Smooth muscle cell (in vitro differentiated cells): ENCODE data around the gene ZYX. TPM values are rescaled to one million over a fixed set of nuclear protein-coding genes. Genes with fewer than 3 reads are reported as not detected.

ENCODE experiments used
- DNase-seq: peaks from one replicate; lab custom pipeline; 2025; ENCODE audit not compliant: unreplicated experiment; lab: John Stamatoyannopoulos, UW
- H2AFZ ChIP-seq: fragments of 200-600 bp; sonication (generic); 2 replicates; pipeline ENCODE4 v1.6.0; 2016; ENCODE audit warnings: antibody characterized with exemption, low read depth, mild to moderate bottlenecking
- H3F3A ChIP-seq: fragments of 200-600 bp; sonication (generic); 2 replicates; pipeline ENCODE4 v1.6.0; 2017; ENCODE audit warnings: antibody characterized with exemption, low read depth
- H3K27ac ChIP-seq: fragments of 200-600 bp; sonication (generic); 2 replicates; pipeline ENCODE4 v1.5.1; 2016; ENCODE audit warnings: low read depth, mild to moderate bottlenecking
- H3K27me3 ChIP-seq: fragments of 200-600 bp; sonication (generic); 2 replicates; pipeline ENCODE4 v1.6.1; 2016; ENCODE audit warnings: low read depth, mild to moderate bottlenecking
- H3K36me3 ChIP-seq: fragments of 200-600 bp; sonication (generic); 2 replicates; pipeline ENCODE4 v1.5.1; 2016; ENCODE audit warnings: low read depth
- H3K4me1 ChIP-seq: fragments of 200-600 bp; sonication (generic); 2 replicates; pipeline ENCODE4 v1.5.1; 2016; ENCODE audit warnings: low read depth
- H3K4me2 ChIP-seq: fragments of 200-600 bp; sonication (generic); 2 replicates; pipeline ENCODE4 v1.6.0; 2016; ENCODE audit warnings: mild to moderate bottlenecking
- H3K4me3 ChIP-seq: fragments of 200-600 bp; sonication (generic); 2 replicates; pipeline ENCODE4 v1.5.1; 2016; ENCODE audit warnings: mild to moderate bottlenecking
- H3K79me2 ChIP-seq: fragments of 200-600 bp; sonication (generic); 2 replicates; pipeline ENCODE4 v1.6.0; 2016; ENCODE audit warnings: low read depth, mild to moderate bottlenecking
- H3K9ac ChIP-seq: fragments of 200-600 bp; sonication (generic); 2 replicates; pipeline ENCODE4 v1.6.0; 2016; ENCODE audit warnings: low read depth
- H3K9me3 ChIP-seq: fragments of 200-600 bp; sonication (generic); replicated peaks from 2 replicates; pipeline ENCODE4 v1.5.1; 2016; ENCODE audit warnings: low read depth
- H4K20me1 ChIP-seq: fragments of 200-600 bp; sonication (generic); 2 replicates; pipeline ENCODE4 v1.6.0; 2016; ENCODE audit warnings: low read depth
- whole genome bisulfite sequencing: methylation state at CpG from one replicate; pipeline ENCODE4 v1.1.7; 2016; ENCODE audit warnings: low lambda C conversion rate; 5-methylcytosine and 5-hydroxymethylcytosine counted together
- polyA plus RNA-seq: library from polyadenylated mRNA; unstranded; fragments of >200 nt; fragmentation: Nextera tagmentation; extraction: Ambion mirVana; gene quantifications from 2 replicates; pipeline ENCODE4 v1.2.1, GENCODE V29; 2016
- total RNA-seq: library from RNA; depleted of rRNA; stranded (reverse); fragments of >200 nt; gene quantifications from 2 replicates; pipeline ENCODE4 v1.2.3, GENCODE V29; 2014
- TF ChIP-seq, protein P1 (sequence below): fragments of 200-600 bp; sonication (generic); IDR thresholded peaks from 2 replicates; pipeline ENCODE4 v1.5.1; 2017; ENCODE audit warnings: borderline replicate concordance, mild to moderate bottlenecking, antibody characterized with exemption; ENCODE audit not compliant: insufficient read depth, poor library complexity, severe bottlenecking

Gene ZYX
- total and polyA plus RNA-seq, 2 experiments from 2014 or later: 71.1 to 322 TPM

- no peaks in the 10 kb centered on the region for H3K36me3 ChIP-seq
- H3K4me2 ChIP-seq: no peak overlapping the region
- H3K27me3 ChIP-seq: no peaks in the 10 kb centered on the region
- no peak overlapping the region for H3K4me3 ChIP-seq
- H3K79me2 ChIP-seq: peaks cover 52% of the 10 kb centered on the region
- H3K4me1 ChIP-seq: peaks cover 21% of the 10 kb centered on the region
- H3F3A ChIP-seq: peaks cover 65% of the 10 kb centered on the region
- DNase-seq: no peak
- 92% methylated on average over 22 of the region's 23 CpGs for WGBS
- H3K9me3 ChIP-seq: no peaks in the 10 kb centered on the region
- TF ChIP-seq, protein P1, sequence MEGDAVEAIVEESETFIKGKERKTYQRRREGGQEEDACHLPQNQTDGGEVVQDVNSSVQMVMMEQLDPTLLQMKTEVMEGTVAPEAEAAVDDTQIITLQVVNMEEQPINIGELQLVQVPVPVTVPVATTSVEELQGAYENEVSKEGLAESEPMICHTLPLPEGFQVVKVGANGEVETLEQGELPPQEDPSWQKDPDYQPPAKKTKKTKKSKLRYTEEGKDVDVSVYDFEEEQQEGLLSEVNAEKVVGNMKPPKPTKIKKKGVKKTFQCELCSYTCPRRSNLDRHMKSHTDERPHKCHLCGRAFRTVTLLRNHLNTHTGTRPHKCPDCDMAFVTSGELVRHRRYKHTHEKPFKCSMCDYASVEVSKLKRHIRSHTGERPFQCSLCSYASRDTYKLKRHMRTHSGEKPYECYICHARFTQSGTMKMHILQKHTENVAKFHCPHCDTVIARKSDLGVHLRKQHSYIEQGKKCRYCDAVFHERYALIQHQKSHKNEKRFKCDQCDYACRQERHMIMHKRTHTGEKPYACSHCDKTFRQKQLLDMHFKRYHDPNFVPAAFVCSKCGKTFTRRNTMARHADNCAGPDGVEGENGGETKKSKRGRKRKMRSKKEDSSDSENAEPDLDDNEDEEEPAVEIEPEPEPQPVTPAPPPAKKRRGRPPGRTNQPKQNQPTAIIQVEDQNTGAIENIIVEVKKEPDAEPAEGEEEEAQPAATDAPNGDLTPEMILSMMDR: no peak
- peaks cover 100% of the 10 kb centered on the region for H4K20me1 ChIP-seq
- no peak overlapping the region for H3K9ac ChIP-seq
- no peak overlapping the region for H2AFZ ChIP-seq
- H3K27ac ChIP-seq: no peak overlapping the region
These were observed 6.2 kb downstream of the ZYX start for GRCh38 chr7:143387156-143387975.

GRCh38 chr7:143388051-143388450 lies 6.9 kb downstream of the ZYX start:
- H3K27ac ChIP-seq: no peak overlapping the region
- 95% methylated on average over 10 of the region's 10 CpGs for WGBS

GRCh38 chr7:143388491-143389101 lies 7.5 kb downstream of the ZYX start:
- 95% methylated on average over 28 of the region's 28 CpGs for WGBS
- Histone ChIP-seq H4K20me1 (peaks cover 100% of the 10 kb centered on the region), H3K4me1 (peaks cover 10% of the 10 kb centered on the region)

More at GRCh38 chr7:143388051-143388450, 6.9 kb downstream of the ZYX start:
- peaks cover 14% of the 10 kb centered on the region for H3K4me1 ChIP-seq
- no peak overlapping the region for H3K9ac ChIP-seq
- H3K4me2 ChIP-seq: no peak overlapping the region
- peaks cover 45% of the 10 kb centered on the region for H3K79me2 ChIP-seq
- no peaks in the 10 kb centered on the region for H3K9me3 ChIP-seq
- H3K27me3 ChIP-seq: no peaks in the 10 kb centered on the region
- DNase-seq: no peak
- peaks cover 100% of the 10 kb centered on the region for H4K20me1 ChIP-seq
- peaks cover 59% of the 10 kb centered on the region for H3F3A ChIP-seq
- TF ChIP-seq, protein P1: no peak
- H3K36me3 ChIP-seq: no peaks in the 10 kb centered on the region
- no peak overlapping the region for H3K4me3 ChIP-seq
- no peak overlapping the region for H2AFZ ChIP-seq

More at GRCh38 chr7:143388491-143389101, 7.5 kb downstream of the ZYX start:
- peaks cover 40% of the 10 kb centered on the region for H3K79me2 ChIP-seq
- H3K4me3 ChIP-seq: no peak overlapping the region
- no peaks in the 10 kb centered on the region for H3K36me3 ChIP-seq
- no peak overlapping the region for H3K27ac ChIP-seq
- H3K9ac ChIP-seq: no peak overlapping the region
- H3K27me3 ChIP-seq: no peaks in the 10 kb centered on the region
- no peak overlapping the region for H2AFZ ChIP-seq
- TF ChIP-seq, protein P1: no peak
- DNase-seq: no peak
- H3K9me3 ChIP-seq: no peaks in the 10 kb centered on the region
- H3F3A ChIP-seq: peaks cover 57% of the 10 kb centered on the region
- no peak overlapping the region for H3K4me2 ChIP-seq
